DND-41 (cell line): ENCODE measurements around the gene MAGEF1.

Experiments used
- CTCF ChIP-seq: IDR thresholded peaks from 2 replicates; pipeline ENCODE4 v1.5.1; 2012; ENCODE audit warnings: borderline replicate concordance, low read length, moderate library complexity, mild to moderate bottlenecking; ENCODE audit not compliant: poor library complexity, severe bottlenecking; ENCODE audit errors: extremely low read depth
- EZH2 ChIP-seq: IDR thresholded peaks from 3 replicates; pipeline ENCODE4 v1.6.1; 2012; ENCODE audit warnings: borderline replicate concordance, low read depth, mild to moderate bottlenecking, moderate library complexity, low read length, inconsistent platforms; ENCODE audit not compliant: severe bottlenecking

- TF ChIP-seq CTCF (no peak), EZH2 (no peak)
Observed at GRCh38 chr3:184694716-184695115, 17.1 kb downstream of the MAGEF1 start.
